ENCODE results near the gene PLEKHG4B.
"Not testable (repeated sequence)": the region's sequence is repeated elsewhere in the genome, so short reads cannot be mapped to it uniquely, and the experiment has no call there.

The PLEKHG4B gene

GRCh38 chr5:96976-97660, 5.2 kb downstream of the PLEKHG4B start:
- no peak for DNase-seq

- DNase-seq: no peak
Observed at GRCh38 chr5:99815-100214, 7.8 kb downstream of the PLEKHG4B start.

- DNase-seq: no peak
Observed at GRCh38 chr5:102411-103043, 10.6 kb downstream of the PLEKHG4B start.

- DNase-seq: not testable (repeated sequence)
Observed at GRCh38 chr5:104106-104505, 12.1 kb downstream of the PLEKHG4B start.

GRCh38 chr5:104778-105296, 12.9 kb downstream of the PLEKHG4B start:
- DNase-seq: no peak

GRCh38 chr5:105504-106070, 13.6 kb downstream of the PLEKHG4B start:
- no peak for DNase-seq

- no peak for DNase-seq
Observed at GRCh38 chr5:106587-106986, 14.6 kb downstream of the PLEKHG4B start.

- no peak for DNase-seq
Observed at GRCh38 chr5:107526-107925, 15.6 kb downstream of the PLEKHG4B start.

- DNase-seq: no peak
Observed at GRCh38 chr5:109826-110225, 17.9 kb downstream of the PLEKHG4B start.

- DNase-seq: no peak
Observed at GRCh38 chr5:110270-110888, 18.4 kb downstream of the PLEKHG4B start.

GRCh38 chr5:111171-111570, 19.2 kb downstream of the PLEKHG4B start:
- no peak for DNase-seq

GRCh38 chr5:119486-120097, 27.6 kb downstream of the PLEKHG4B start:
- DNase-seq: no peak

GRCh38 chr5:121432-121831, 29.5 kb downstream of the PLEKHG4B start:
- DNase-seq: no peak

- DNase-seq: no peak
Observed at GRCh38 chr5:125815-126214, 33.8 kb downstream of the PLEKHG4B start.

GRCh38 chr5:126806-127205, 34.8 kb downstream of the PLEKHG4B start:
- no peak for DNase-seq

- no peak for DNase-seq
Observed at GRCh38 chr5:127886-128285, 35.9 kb downstream of the PLEKHG4B start.

- no peak for DNase-seq
Observed at GRCh38 chr5:128446-128845, 36.5 kb downstream of the PLEKHG4B start.

GRCh38 chr5:129148-129547, 37.2 kb downstream of the PLEKHG4B start:
- no peak for DNase-seq

- DNase-seq: no peak
Observed at GRCh38 chr5:129820-130219, 37.9 kb downstream of the PLEKHG4B start.

GRCh38 chr5:130601-131131, 38.7 kb downstream of the PLEKHG4B start:
- no peak for DNase-seq

- no peak for DNase-seq
Observed at GRCh38 chr5:136901-137300, 44.9 kb downstream of the PLEKHG4B start.

GRCh38 chr5:137741-138140, 45.8 kb downstream of the PLEKHG4B start:
- no peak for DNase-seq

- no peak for DNase-seq
Observed at GRCh38 chr5:138936-139335, 47.0 kb downstream of the PLEKHG4B start.

Data from CD4-positive, alpha-beta T cell treated with Interleukin-21 for 1 hour (primary cell).